ENCODE measurements around the gene NPAS2.

DNA sequence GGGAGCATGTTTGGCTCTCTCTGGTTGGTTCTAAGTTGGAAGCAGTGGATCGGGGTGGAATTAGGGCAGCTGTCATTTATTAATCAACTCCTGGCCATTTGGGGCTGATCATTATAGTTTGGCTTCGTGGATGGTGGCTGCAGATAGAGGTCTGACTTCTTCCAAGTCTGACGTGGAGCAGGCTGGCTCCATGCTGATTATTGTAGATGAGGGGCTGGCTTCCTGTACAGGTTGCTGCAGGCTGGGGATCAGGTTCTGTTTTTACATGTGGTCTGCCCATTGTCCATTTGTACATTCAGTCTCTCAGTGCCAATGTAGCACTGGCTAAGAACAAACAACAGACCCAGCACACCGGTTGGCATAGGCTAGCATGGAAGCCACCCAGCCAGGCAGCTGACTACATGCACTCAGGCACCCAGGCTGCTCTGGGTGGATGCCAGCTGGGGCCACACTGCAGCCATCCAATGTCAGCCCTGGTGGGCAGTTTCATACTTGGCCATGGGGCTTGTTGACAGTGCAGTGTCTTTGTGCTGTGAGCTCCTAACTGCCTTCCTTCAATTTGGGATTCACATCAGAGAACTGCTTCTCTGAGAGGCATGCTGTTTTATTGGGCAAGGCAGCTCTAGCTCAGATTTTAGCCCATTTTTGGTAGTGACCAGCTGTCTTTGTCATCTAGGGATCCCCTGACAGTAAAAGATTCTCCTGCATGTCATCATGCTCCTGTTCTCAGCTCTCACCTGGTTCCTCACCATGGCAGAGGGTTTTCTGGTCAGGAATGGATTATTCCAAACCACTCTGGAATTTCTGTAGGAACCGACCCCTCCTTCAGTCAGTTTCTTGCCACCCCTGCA lies 25.4 kb downstream of the NPAS2 start:
- TF ChIP-seq POLR2A (IDR thresholded peaks at IDR 0.05) = no peak
- TF ChIP-seq CTCF (IDR thresholded peaks at IDR 0.05) = no peak

Measured in adrenal gland (tissue), 5 donors.